CD14-positive monocyte (primary cell): ENCODE measurements around the gene ZNF740. TPM values are rescaled to one million over a fixed set of nuclear protein-coding genes. Genes with fewer than 3 reads are reported as not detected.
"Not testable (repeated sequence)": the region's sequence is repeated elsewhere in the genome, so short reads cannot be mapped to it uniquely, and the experiment has no call there.

Source experiments
- DNase-seq, 3 donors: peaks; one replicate each; pipeline ENCODE4 v3.0.0-alpha.2; 2011 to 2022
- H2AFZ ChIP-seq: 2 replicates; pipeline ENCODE4 v1.6.0; 2012; ENCODE audit warnings: mild to moderate bottlenecking, low read depth, low read length, inconsistent platforms; ENCODE audit not compliant: insufficient read depth, poor library complexity, severe bottlenecking
- H3K27ac ChIP-seq, 2 donors: 1 replicate in 1 of 2; 2 replicates in 1 of 2; pipeline ENCODE4 v1.5.1; 2012 to 2013; ENCODE audit warnings: low read length in 2 of 2, control low read depth in 1 of 2, inconsistent platforms in 1 of 2, low read depth in 1 of 2, mild to moderate bottlenecking in 1 of 2
- H3K27me3 ChIP-seq, 2 donors: one replicate each; pipeline versions ENCODE4 v1.6.0 to v1.6.1; 2011 to 2013; ENCODE audit warnings: low read length in 2 of 2; ENCODE audit not compliant: control insufficient read depth in 2 of 2, insufficient read depth in 2 of 2
- H3K36me3 ChIP-seq, 2 donors: replicated peaks in 1 of 2; 1 replicate in 1 of 2; 2 replicates in 1 of 2; pipeline versions ENCODE4 v1.5.1 to v1.6.1; 2012 to 2013; ENCODE audit warnings: low read length in 2 of 2, control low read depth in 1 of 2, inconsistent platforms in 1 of 2, mild to moderate bottlenecking in 1 of 2; ENCODE audit not compliant: insufficient read depth in 2 of 2, control insufficient read depth in 1 of 2
- H3K4me1 ChIP-seq, 2 donors: 1 replicate in 1 of 2; 2 replicates in 1 of 2; pipeline versions ENCODE4 v1.5.1 to v1.6.1; 2012 to 2013; ENCODE audit warnings: low read length in 2 of 2, control low read depth in 1 of 2, inconsistent platforms in 1 of 2, mild to moderate bottlenecking in 1 of 2, moderate library complexity in 1 of 2; ENCODE audit not compliant: insufficient read depth in 2 of 2, control insufficient read depth in 1 of 2
- H3K4me2 ChIP-seq: replicated peaks from 2 replicates; pipeline ENCODE3; 2012; ENCODE audit warnings: low read length, moderate library complexity, mild to moderate bottlenecking; ENCODE audit not compliant: poor library complexity, severe bottlenecking; ENCODE audit errors: extremely low read depth
- H3K4me3 ChIP-seq, 3 experiments: fragments of 200-600 bp in 1 of 3; sonication (generic) in 1 of 3; replicated peaks in 1 of 3; 1 replicate in 2 of 3; 2 replicates in 1 of 3; pipeline ENCODE4 v1.5.1; 2011 to 2013; ENCODE audit warnings: low read length in 3 of 3, mild to moderate bottlenecking in 3 of 3, control low read depth in 2 of 3, low read depth in 2 of 3, inconsistent platforms in 1 of 3, moderate library complexity in 1 of 3
- H3K79me2 ChIP-seq: 2 replicates; pipeline ENCODE4 v1.6.0; 2012; ENCODE audit warnings: mild to moderate bottlenecking, control low read depth, inconsistent platforms, low read length, moderate library complexity; ENCODE audit not compliant: insufficient read depth
- H3K9ac ChIP-seq: 2 replicates; pipeline ENCODE4 v1.6.0; 2017; ENCODE audit warnings: low read length, mild to moderate bottlenecking; ENCODE audit not compliant: insufficient read depth, poor library complexity, severe bottlenecking
- H3K9me3 ChIP-seq, 2 donors: replicated peaks in 1 of 2; 1 replicate in 1 of 2; 2 replicates in 1 of 2; pipeline versions ENCODE4 v1.5.1 to v1.6.1; 2012 to 2013; ENCODE audit warnings: low read length in 2 of 2, control low read depth in 1 of 2; ENCODE audit not compliant: control insufficient read depth in 1 of 2, insufficient read depth in 1 of 2
- H4K20me1 ChIP-seq: 2 replicates; pipeline ENCODE4 v1.6.0; 2012; ENCODE audit warnings: mild to moderate bottlenecking, low read length, control low read depth, moderate library complexity; ENCODE audit not compliant: insufficient read depth
- H3K27ac Mint-ChIP-seq, 7 donors: one replicate each; pipeline ENCODE4 v1.8.0; 2020; ENCODE audit warnings: mild to moderate bottlenecking in 7 of 7, mixed read lengths in 7 of 7, moderate library complexity in 6 of 7, inconsistent platforms in 2 of 7
- H3K27me3 Mint-ChIP-seq, 3 donors: one replicate each; pipeline ENCODE4 v1.8.0; 2021 to 2022; ENCODE audit warnings: low read depth in 3 of 3, mild to moderate bottlenecking in 3 of 3, mixed read lengths in 3 of 3, moderate library complexity in 3 of 3, inconsistent platforms in 1 of 3
- H3K36me3 Mint-ChIP-seq, 2 donors: one replicate each; pipeline ENCODE4 v1.8.0; 2020; ENCODE audit warnings: mixed read lengths in 2 of 2, inconsistent platforms in 1 of 2, mild to moderate bottlenecking in 1 of 2
- H3K4me1 Mint-ChIP-seq: one replicate; pipeline ENCODE4 v1.8.0; 2020; ENCODE audit warnings: mild to moderate bottlenecking, mixed read lengths
- H3K4me3 Mint-ChIP-seq, 2 donors: one replicate each; pipeline ENCODE4 v1.8.0; 2020; ENCODE audit warnings: mild to moderate bottlenecking in 2 of 2, mixed read lengths in 2 of 2, moderate library complexity in 1 of 2
- H3K9me3 Mint-ChIP-seq, 7 donors: one replicate each; pipeline ENCODE4 v1.8.0; 2020 to 2022; ENCODE audit warnings: mixed read lengths in 7 of 7, mild to moderate bottlenecking in 6 of 7, moderate library complexity in 6 of 7, inconsistent platforms in 2 of 7
- WGBS: methylation state at CpG from one replicate; pipeline ENCODE4 v1.1.5; 2013; ENCODE audit warnings: missing lambda C conversion rate; ENCODE audit not compliant: insufficient coverage; 5-methylcytosine and 5-hydroxymethylcytosine counted together
- intact Hi-C, 2 donors: fragments of 100-400 bp; cut with micrococcal nuclease; formaldehyde crosslinking; loops; one replicate each; pipeline versions ENCODE4 v1.15.0 to v1.15.1; 2023
- polyA plus RNA-seq, 3 donors: library from polyadenylated mRNA; depleted of rRNA in 1 of 3; unstranded in 2 of 3; stranded (reverse) in 1 of 3; fragments of 300-500 nt in 2 of 3; fragments of >200 nt in 1 of 3; fragmentation: Illumina TruSeq in 2 of 3; gene quantifications; 1 replicate in 2 of 3; 2 replicates in 1 of 3; pipeline ENCODE4 v1.2.3, GENCODE V29; 2012 to 2021
- TF ChIP-seq, protein P1 (sequence below): fragments of 200-600 bp; IDR thresholded peaks from one replicate; pipeline ENCODE4 v1.8.0; 2022; ENCODE audit warnings: antibody characterized with exemption, mild to moderate bottlenecking

ZNF740 gene
- polyA plus RNA-seq, 3 donors, result 0.74 to 15.4 (median 1.3) TPM

DNA sequence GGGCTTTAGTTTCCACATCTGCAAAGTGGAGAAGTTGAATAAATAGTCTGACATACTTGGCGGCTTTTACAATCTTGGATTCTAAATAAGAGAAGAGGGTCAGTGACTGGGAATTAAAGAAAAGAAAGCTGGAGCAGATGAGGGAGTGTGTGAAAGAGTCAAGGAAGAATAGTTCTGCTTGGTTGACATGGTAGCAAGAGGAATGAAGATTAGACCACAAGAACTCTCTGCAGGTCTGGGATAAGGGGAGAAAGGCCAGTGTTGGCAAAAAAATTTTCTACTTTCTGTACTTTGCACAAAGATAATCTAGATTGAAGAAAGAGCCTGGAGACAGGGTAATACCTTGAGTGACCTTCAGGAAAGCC is 20.6 kb downstream of the ZNF740 start:
- DNase-seq, result no peak
- no peaks in the 10 kb centered on the region for H3K27me3 ChIP-seq
- H3K4me1 Mint-ChIP-seq, result peaks cover 59% of the 10 kb centered on the region
- H2AFZ ChIP-seq, result peak overlapping the region; percentile 1
- no peaks in the 10 kb centered on the region for H4K20me1 ChIP-seq
- H3K36me3 ChIP-seq, result peaks cover 10 to 12% of the 10 kb centered on the region in 2 donors
- H3K79me2 ChIP-seq, result peaks cover 25% of the 10 kb centered on the region
- peaks cover 49 to 56% of the 10 kb centered on the region in 2 donors for H3K4me1 ChIP-seq
- TF ChIP-seq, protein P1, sequence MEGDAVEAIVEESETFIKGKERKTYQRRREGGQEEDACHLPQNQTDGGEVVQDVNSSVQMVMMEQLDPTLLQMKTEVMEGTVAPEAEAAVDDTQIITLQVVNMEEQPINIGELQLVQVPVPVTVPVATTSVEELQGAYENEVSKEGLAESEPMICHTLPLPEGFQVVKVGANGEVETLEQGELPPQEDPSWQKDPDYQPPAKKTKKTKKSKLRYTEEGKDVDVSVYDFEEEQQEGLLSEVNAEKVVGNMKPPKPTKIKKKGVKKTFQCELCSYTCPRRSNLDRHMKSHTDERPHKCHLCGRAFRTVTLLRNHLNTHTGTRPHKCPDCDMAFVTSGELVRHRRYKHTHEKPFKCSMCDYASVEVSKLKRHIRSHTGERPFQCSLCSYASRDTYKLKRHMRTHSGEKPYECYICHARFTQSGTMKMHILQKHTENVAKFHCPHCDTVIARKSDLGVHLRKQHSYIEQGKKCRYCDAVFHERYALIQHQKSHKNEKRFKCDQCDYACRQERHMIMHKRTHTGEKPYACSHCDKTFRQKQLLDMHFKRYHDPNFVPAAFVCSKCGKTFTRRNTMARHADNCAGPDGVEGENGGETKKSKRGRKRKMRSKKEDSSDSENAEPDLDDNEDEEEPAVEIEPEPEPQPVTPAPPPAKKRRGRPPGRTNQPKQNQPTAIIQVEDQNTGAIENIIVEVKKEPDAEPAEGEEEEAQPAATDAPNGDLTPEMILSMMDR, result no peak
- peak overlapping the region in 1 of 2 donors; percentile 51 for H3K4me3 Mint-ChIP-seq
- no peak overlapping the region for H3K27ac ChIP-seq
- peaks cover 6 to 14% (median 14%) of the 10 kb centered on the region in 3 donors for H3K27me3 Mint-ChIP-seq
- no peaks in the 10 kb centered on the region for H3K9me3 ChIP-seq
- no peak overlapping the region for H3K9ac ChIP-seq
- H3K27ac Mint-ChIP-seq, result peak overlapping the region in 4 of 7 donors; percentile 6 to 65 (median 30)
- H3K9me3 Mint-ChIP-seq, result peaks cover 0 to 2% (median 0%) of the 10 kb centered on the region in 7 donors
- H3K4me2 ChIP-seq, result peak overlapping the region; percentile 36
- intact Hi-C loops, result loop anchor here in 1 of 2 donors (2.0 kb wide), 1 partner anchor 42 kb away; no protein-coding TSS in a partner anchor
- 11% methylated on average over 1 of the region's 1 CpG for WGBS
- peaks cover 21 to 23% of the 10 kb centered on the region in 2 donors for H3K36me3 Mint-ChIP-seq
- no peak overlapping the region for H3K4me3 ChIP-seq

DNA sequence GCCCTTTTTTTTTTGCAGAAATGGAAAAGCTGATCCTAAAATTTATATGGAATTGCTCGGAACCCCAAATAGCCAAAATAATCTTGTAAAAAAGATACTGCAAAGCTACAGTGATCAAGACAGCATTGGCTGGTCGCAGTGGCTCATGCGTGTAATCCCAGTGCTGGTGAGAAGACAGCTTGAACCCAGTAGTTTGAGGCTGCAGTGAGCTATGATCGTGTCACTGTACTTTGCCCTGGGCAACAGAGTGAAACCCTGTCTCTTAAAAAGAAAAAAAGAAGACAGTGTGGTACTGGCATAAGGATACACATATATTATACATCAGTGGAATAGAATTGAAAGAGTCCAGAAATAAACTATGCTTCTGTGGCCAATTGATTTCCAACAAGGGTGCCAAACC is 21.1 kb downstream of the ZNF740 start:
- TF ChIP-seq, protein P1, result no peak
- H3K27me3 ChIP-seq, result no peaks in the 10 kb centered on the region
- H3K9me3 Mint-ChIP-seq, result peaks cover 0 to 2% (median 0%) of the 10 kb centered on the region in 7 donors
- no peaks in the 10 kb centered on the region for H4K20me1 ChIP-seq
- no peak overlapping the region for H3K9ac ChIP-seq
- H3K4me1 Mint-ChIP-seq, result peaks cover 64% of the 10 kb centered on the region
- H3K27ac ChIP-seq, result no peak overlapping the region
- no peak for DNase-seq
- H3K36me3 Mint-ChIP-seq, result peaks cover 16 to 19% of the 10 kb centered on the region in 2 donors
- intact Hi-C loops, result loop anchor here in 1 of 2 donors (2.0 kb wide), 1 partner anchor 43 kb away; no protein-coding TSS in a partner anchor
- no peak overlapping the region for H3K4me3 Mint-ChIP-seq
- H3K79me2 ChIP-seq, result peaks cover 25% of the 10 kb centered on the region
- no peak overlapping the region for H3K4me3 ChIP-seq
- peaks cover 53 to 61% of the 10 kb centered on the region in 2 donors for H3K4me1 ChIP-seq
- WGBS, result 100% methylated on average over 2 of the region's 4 CpGs
- H3K36me3 ChIP-seq, result peaks cover 5 to 7% of the 10 kb centered on the region in 2 donors
- peaks cover 6 to 13% (median 12%) of the 10 kb centered on the region in 3 donors for H3K27me3 Mint-ChIP-seq
- no peak overlapping the region for H3K4me2 ChIP-seq
- no peaks in the 10 kb centered on the region for H3K9me3 ChIP-seq
- no peak overlapping the region for H3K27ac Mint-ChIP-seq
- no peak overlapping the region for H2AFZ ChIP-seq

DNA sequence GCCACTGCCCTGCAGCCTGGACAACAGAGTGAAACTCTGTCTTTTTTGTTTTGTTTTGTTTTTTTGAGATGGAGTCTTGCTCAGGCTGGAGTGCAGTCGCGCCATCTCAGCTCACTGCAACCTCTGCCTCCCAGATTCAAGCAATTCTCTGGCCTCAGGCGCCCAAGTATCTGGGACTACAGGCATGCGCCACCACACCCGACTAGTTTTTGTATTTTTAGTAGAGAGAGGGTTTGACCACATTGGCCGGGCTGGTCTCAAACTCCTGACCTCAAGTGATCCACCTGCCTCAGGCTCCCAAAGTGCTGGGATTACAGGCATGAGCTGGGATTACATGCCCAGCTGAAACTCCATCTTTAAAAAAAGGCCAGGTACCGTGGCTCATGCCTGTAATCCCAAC is 21.8 kb downstream of the ZNF740 start:
- Histone ChIP-seq H3K4me1 (peaks cover 60 to 68% of the 10 kb centered on the region in 2 donors), H3K79me2 (peaks cover 25% of the 10 kb centered on the region)
- H3K4me3 Mint-ChIP-seq, H3K4me2 ChIP-seq, H3K9me3 Mint-ChIP-seq, H3K27ac ChIP-seq, H3K27me3 ChIP-seq, H3K4me3 ChIP-seq, intact Hi-C loops, H4K20me1 ChIP-seq, H2AFZ ChIP-seq, H3K36me3 ChIP-seq, H3K27ac Mint-ChIP-seq, DNase-seq, H3K9ac ChIP-seq, H3K9me3 ChIP-seq: not testable (repeated sequence)
- WGBS, result 94% methylated on average over 2 of the region's 7 CpGs
- Mint-ChIP-seq H3K4me1 (peaks cover 69% of the 10 kb centered on the region), H3K36me3 (peaks cover 10 to 12% of the 10 kb centered on the region in 2 donors), H3K27me3 (peaks cover 5 to 13% (median 12%) of the 10 kb centered on the region in 3 donors)
